IPS DF 19.7 (cell line): ENCODE results near the gene TLL2.

Source experiments
- DNase-seq: peaks from one replicate; pipeline ENCODE4 v3.0.0-alpha.2; 2013; ENCODE audit warnings: low read depth, low spot score

Gene TLL2

DNA sequence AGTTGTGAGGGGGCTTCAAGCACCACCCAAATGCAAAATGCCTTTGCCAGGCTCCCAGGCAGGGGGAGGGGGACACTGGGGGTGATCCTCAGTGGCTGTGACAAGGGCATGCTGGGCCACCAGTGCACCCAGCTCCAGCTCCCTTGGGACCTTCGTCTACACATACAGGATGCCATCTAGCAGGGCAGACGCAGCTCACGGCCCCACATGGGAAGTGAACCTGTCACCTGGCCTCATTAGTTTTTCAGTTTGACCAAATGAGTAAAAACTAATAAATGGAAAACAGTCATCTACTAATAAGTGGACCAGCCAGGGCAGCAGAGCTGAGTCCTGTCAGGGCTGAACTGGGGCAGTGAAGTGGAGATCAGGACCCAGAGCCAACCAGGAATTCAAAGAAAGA, 50.2 kb downstream of the TLL2 start:
- no peak for DNase-seq

DNA sequence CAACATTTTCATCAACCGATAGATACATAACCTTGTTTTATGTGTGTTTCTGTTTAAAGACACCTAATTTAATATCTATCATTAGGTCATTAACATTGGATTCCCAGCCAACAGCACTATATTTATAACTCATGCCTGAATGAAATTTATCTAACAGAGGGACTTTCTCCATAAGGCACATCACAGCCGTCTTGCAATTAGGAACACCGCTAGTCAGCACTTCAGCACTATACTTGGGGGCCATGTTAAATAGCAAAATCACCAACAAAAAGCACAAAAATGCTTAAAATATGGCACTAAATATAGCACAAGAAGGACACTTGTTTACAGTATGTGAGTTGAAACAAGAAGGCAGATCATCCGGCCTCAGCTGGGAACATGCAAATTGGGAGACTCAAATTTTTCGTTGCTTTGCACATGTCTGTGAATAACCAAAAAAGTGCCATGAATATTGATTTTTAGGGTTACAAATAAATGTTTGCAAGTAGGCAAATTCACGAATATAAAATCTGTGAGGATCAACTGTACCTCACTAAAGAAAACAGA, 51.0 kb downstream of the TLL2 start:
- DNase-seq: no peak

DNA sequence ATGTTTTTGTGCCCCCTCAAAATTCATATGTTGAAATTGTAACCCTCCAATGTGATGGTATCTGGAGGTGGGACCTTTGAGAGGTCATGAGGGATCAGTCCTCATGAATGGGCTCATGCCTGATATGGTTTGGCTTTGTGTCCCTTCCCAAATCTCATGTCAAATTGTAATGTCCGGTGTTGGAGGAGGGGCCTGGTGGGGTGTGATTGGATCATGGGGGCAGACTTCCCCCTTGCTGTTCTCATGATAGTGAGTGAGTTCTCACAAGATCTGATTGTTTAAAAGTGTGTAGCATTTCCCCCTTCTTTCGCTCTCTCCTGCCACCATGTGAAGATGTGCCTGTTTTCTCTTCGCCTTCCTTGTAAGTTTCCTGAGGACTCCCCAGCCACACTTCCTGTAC, 53.4 kb downstream of the TLL2 start:
- no peak for DNase-seq

DNA sequence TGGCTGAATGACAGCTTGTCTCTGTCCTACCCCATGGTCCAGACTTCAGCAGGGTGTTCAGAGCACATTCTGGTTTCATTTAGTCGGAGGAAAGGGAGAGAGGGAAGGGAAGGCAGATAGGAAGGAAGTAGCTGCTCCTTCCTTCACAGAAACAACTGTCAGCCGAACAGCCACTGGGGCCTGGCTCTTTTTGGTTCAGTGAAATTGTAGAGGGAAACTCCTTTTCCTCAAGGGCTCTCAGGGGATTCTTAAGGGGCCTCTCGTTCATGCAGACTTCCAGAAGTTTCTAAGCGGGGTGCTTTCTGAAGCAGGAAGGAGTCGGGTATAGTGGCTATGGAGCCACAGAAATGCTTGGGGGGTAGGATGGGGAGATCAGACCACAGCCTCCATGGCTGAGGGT, 56.4 kb downstream of the TLL2 start:
- no peak for DNase-seq

DNA sequence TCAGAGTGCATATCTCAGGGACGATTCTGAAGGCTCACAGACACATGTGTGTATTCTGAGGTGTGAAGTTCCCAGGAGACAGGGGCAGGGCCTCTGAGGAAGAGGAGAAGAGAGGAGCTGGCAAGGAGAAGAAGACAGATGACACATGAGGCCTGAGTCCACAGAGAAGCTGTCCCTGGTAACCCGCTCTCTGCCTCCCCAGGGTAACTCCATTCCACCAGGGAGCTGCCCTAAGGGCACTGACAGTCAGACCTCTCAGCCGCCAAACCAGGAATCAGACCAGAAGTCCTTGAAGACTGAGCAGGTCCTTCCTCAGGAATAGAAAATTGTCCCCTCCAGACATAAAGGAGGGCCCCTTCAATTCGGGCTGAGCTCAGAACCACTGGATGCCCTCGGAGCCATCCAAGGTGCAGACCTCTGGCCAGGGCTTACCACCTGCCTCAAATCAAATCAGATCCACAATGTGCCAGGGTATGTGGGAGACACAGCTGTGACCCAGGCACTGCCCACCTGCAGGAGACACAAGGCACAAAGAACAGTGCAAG, 57.4 kb downstream of the TLL2 start:
- no peak for DNase-seq

DNA sequence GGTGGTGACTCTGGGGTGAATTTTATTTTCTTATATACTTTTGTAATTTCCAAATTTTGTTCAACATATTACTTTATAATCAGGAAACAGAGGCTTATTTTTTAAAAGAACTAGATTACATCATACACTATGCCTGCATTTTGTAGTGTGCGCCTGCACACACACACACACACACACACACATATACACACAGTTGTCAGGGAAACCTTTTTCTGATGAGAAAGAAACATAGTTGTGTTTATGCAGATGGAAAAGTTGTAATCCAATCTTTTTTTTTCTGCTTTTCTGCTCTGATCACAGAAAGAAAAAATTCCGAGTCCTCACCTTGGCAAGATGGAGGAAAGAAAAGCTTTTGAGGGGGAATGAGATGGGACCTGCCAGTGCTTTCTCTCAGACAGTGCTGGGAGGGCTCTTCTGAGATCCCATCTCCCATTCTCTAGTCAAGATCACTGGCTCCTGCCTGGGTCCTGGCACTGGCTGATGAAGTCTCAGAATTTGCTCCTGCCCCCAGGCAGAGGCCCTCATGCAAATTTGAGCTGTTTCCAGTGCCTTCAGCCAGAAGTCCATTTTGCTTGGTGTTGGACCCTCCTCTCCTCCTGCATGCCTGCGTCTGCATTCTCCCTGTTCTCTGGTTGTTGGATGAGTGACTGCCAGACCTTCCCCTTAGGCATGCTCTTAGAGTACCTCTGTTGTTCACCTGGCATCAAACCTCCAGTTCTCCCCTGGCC, 59.7 kb downstream of the TLL2 start:
- no peak for DNase-seq

DNA sequence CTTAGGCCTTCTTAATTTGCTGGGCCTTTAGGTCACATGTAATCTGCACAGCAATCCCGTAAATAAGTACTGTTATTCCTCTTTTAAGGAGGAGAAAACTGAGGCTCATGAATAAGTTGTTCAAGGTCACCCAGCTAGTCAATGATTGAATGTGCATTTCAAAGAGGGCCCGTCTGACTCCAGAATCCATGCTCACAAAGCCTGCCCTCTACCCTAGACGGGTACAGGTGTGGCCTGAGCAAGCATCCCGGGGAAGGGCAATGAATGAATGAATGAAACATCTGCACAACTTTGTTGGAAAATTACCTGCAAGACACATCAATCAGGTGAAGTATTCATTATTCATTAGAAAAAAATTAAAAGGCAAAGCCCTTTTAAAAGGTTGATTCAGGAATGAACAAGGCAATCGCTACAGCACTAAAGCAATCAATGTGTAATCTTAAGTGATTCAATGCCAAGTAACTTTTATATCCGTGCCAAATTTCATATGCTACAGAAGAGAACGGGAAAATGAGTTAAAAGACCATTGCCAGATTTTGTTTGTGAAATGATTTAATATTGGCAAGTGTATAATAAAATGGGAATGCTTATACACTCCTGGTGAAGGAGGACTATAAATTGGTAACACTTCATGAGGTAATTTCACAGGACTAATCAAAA, 61.1 kb downstream of the TLL2 start:
- no peak for DNase-seq

DNA sequence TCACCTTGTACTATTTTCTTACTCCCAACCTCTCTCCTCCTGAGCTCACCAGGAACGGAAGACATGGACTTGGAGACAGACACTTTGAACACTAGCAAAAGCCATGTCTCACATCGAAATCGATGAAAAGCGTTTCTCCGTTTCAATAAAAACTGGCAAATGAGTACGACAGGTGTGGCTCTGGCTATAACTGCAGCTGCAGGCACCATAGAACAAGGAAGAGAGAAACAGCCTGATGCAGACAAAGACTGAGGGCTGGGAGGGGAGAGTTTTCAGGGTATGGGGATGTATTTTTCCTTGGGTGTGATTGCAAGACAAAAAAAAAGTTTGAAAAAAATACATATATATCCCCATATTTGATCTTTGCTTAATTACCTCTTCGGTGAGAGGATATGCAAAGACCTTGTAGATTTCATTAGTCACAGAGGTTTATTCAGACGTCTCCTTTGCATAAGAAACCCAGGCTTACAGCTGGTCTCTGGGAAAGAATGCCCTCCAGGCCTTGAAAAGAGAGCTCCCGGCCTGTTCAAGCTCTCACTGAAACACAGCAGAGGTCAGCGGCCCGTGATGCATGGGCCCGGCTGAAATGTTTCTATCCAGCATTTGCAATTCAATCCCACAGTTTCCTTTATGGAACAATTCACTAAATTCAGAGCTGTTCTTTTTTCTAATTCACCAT, 63.1 kb downstream of the TLL2 start:
- peak; percentile 80 for DNase-seq

DNA sequence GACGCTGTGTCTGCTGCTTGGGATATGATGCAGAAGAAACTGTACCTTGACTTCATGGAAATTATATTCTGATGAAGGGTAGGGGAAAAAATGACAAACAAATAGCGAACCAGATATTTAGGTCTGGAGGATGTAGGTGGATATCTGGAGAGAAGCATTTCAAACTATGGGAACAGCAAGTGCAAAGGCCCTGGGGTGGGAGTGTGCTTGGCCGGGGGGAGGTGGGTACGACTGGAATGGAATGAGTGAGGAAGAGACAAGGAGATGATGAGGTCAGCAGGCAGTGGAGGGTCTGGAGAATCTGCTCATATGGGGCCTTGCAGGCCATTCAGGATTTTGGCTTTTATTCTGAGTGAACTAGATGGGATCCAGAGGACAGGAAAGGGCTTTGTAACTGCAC, 65.2 kb downstream of the TLL2 start:
- DNase-seq: no peak

DNA sequence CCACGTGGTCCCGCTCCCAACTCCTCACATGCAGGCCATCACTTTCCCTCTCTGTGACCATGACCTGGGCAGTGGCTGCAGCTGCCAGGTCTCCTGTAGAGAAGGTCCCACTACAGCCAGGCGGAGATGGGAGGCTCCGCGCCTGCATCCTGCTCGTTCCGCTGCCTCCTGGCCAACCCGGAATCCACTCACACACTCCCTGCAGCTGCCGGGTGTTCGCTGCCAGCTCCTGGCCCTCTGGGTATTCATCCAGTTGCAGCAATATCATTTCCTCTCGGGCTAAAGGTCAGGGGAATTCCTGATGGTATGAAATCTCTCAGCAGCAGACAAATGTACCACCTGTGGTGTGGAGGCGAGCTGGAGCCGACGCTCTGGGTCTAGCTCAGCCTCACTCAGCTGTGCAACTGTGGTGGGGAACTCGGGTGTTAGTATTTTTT, 65.7 kb downstream of the TLL2 start:
- no peak for DNase-seq

DNA sequence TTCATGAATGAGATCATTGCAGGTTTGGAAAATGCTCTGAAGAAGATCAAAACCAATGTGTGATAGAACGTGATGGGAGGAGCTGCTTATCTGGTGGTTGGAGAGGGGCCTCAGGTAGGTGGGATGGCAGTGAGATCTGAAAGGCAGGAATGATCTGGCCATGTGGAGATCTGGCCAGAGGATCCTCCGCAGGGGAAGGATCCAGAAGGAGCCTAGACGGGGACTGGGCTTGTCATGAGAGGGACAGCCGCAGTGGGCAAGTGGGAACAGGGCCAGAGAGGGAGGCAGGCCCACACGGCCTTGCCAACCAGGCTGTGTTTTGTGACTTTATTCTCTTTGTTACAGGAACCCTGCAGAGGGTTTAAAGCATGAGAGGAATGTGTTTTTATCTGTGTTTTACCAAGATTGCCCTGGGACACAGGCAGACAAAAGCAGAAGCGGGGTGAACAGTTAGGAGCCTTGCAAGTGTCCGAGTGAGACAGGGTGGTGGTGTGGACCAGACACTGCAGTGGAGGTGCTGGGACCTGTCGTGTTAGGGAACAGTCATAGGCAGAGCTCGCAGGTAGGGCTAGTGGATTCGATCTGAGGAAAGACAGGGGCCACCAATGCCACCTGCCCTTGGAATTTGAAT, 66.6 kb downstream of the TLL2 start:
- DNase-seq: no peak

DNA sequence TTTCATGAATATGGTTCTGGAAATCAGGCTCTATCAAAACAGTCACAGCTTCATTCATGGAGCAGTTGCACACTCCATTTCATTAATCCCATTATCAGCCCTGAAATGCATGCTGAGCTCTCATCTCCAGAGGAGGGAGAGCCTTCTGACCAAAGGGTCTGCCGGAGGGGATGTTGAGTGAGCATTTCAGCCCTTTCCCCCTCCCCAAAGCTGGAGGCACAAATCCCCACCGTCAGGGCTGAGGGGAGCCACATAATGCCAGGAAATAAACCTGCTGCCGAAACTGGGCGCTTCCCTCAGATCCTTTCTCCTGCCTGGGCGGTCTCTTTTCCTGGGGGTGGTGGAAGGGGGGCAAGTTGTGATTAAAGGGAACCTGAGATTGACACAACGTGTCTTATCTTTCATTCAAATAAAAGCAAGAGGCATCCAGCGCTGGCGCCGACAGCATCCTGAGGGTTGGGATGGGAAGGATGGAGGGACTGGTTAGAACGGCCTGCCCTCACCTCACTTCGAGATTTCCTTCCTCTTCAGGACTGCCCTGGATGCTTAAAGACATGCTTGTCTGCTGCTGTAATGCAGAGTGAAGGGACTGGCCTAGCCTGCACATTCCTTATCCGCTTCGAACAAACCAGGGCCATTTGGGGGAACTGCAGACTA, 71.6 kb downstream of the TLL2 start:
- no peak for DNase-seq

DNA sequence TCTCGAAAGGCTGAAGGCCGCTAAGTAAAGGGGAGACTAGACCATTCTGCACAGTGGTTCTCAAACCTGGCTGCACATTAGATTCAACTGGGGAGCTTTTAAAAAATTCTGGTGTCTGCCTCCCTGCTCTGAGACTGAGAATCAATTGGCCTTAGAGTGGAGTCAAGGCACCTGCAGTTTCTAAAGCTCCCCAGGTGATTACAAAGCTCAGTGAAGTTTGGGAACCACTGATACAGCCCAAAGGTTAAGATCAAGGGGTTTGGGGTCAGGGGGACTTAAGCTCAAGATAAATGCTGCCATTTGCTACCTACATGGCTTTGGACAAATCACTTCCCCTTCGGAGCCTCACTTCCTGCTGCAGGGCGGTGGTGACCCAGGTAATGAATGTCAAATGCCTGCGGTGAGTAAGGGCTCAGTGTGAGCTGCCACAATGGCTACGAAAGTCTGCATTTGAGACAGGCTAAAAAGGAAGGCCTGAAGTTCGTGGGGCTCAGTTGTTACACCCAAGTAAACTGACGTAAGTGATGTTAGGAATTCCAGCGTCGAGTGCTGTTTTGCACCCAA, 72.3 kb downstream of the TLL2 start:
- no peak for DNase-seq

DNA sequence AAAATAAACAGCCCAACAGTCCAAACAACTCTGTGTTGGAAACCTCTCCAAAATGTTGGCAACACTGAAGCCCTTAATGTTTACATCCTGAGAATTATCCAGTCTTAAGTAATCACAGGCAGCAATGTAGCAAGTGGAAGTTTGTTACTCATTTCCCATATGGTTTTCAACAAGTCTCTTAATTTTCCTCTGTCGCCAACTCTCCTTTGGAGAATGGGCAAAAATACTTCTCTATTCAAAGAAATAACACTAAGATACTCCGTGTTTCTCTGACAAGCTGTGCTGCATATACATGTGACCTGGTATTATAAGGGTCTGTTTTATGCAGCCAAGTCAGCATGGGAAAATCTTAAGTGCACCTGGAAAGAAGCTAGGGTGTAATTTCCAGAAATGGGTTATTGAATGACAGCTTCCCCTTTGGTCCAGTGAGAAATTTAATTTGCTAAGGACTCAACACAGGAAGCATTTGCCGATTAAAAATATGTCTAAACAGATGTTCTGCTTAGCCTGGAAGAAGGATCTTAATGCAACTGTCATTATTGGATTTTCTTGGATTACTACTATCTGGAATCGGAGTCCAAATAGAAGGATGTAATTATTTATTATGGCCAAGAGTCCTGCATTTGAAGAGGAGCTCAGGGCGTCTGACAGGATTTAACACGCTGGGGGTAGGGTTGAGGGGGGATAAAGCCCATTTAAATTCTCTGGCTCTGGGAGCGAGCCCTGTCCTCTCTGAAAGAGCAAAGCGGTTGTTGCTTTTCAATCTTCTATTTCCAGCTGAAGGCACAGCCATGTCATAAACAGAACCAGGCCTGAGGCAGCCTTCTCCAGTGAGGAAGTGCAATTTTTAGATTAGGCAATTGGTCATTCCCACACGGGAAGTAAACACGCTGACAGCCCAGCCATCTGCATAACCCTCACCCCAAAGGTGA, 73.1 kb downstream of the TLL2 start:
- no peak for DNase-seq

DNA sequence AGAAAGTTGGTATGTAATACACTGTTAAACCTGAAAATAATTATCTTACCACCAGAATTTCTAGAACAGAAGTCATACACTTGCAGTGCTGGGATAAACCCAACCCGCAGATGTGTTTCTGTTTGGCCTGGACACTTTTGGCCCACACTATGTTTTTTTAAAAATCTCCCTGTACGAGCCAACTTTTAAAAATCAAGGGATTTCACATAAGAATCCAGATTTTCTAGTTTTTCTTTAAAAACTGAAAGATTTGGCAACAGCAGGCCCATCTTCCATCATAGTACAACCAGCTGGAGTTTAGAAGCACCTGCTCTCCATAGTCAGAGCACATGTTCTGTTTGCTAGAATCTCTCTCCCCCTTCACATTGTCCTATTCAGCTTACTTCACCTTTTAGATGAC, 74.0 kb downstream of the TLL2 start:
- no peak for DNase-seq

DNA sequence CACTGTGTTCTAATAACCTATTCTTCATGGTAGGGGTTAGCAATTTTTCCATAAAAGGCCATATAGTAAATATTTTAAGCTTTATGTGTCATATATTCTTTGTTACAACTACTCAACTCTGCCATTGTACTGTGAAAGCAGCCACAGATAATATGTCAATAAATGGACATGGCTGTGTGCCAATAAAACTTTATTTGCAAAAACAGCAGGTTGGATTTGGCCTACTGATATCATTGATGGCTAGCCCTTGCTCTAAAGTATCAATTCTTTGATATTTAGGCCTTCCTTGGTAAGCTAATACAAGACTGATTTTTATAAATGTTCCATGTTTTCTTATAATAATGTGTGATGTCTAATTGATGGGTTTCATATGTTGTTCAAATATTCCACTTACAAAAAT, 77.7 kb downstream of the TLL2 start:
- no peak for DNase-seq

DNA sequence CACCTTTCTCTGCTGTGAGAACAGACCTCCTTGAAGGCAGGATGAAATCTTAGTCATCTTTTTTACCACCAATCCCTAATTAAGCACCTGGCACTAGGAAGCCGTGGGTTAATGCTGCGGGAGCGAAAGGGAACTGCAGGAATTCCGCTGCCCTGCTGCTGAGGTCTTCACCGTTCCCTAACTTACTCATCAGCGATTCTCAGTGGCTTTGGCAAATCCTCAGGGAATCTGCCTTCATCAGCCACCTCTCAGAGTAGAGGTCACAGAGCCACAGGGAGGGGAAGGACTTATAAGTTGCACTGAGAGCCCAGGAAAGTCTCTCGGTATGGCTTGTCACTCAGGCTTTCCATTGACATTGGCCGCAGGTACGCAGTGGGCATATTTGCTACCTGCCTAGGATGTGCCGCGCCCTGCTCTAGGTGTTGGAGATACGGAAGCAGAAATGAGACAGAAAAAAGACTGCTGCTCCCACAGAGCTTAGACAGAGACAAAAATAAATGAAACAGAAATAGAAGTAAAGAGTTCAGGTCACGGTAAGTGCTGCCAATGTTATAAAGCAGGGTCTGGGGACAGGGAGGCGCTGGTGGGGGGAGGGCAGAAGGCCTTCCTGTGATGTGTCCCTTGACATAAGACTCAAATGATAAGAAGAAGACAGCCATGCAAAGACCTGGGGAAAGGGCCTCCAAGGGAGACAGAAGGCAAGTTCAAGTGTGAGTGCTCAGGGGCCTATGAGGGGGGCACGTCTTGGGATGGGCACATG, 82.3 kb downstream of the TLL2 start:
- no peak for DNase-seq

DNA sequence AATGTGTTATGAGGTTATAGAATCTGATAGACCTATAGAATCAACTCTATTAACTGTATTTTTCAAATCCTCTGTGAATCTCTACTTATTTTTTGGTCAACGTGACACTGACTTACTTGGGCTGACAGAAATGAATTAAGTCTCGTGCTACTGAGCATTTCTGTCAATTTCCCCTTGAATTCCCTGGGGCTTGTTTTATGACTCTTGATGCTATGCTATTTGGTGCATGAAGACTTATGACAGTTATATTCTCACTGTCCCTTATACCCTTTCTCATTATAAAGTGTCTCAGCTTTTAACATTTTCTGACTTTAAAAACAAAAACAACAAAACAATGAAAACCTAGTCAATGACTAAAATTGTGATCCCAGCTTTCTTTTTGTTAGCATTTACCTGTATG, 86.4 kb downstream of the TLL2 start:
- no peak for DNase-seq

DNA sequence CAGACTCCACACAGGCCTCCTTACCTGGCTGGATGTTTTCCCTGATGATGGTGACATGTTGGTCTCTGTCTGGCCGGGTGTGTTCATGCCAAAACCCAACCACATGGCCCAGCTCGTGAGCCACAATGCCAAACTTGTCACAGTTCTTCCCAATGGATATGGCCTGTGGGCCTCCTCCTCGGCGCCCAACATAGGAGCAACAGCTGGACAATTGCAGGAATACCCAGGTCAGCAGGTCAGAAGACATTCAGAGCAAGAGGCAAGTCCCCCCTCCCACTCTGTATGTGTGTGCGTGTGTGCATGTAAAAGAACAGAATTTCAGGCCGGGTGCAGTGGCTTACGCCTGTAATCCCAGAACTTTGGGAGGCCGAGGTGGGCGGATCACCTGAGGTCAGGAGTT, 91.2 kb downstream of the TLL2 start:
- no peak for DNase-seq
